ENCODE data around the gene SLC43A2.

Gene SLC43A2

GRCh38 chr17:1645207-1646171, 16.9 kb upstream of the SLC43A2 start, which contains the start of gene SCARF1:
Gene SCARF1 (minus strand): TSS chr17:1645732. CDS start chr17:1645697, 35 bp downstream.
- TF ChIP-seq NFIC (IDR thresholded peaks at IDR 0.05) (no peak), USF1 (IDR thresholded peaks at IDR 0.05) (no peak), CREB1 (IDR thresholded peaks at IDR 0.05; ENCODE audit: low read depth) (no peak), RAD21 (IDR thresholded peaks at IDR 0.05; ENCODE audit: low read depth) (no peak), TCF12 (IDR thresholded peaks at IDR 0.05; ENCODE audit: low read depth) (no peak), ZBTB7A (IDR thresholded peaks at IDR 0.05; ENCODE audit: low read depth) (no peak), CEBPB (IDR thresholded peaks at IDR 0.05) (no peak), FOXM1 (IDR thresholded peaks at IDR 0.05; ENCODE audit: borderline replicate concordance, low read depth) (no peak), EP300 (IDR thresholded peaks at IDR 0.05; ENCODE audit: borderline replicate concordance) (no peak), REST (IDR thresholded peaks at IDR 0.05; ENCODE audit: low read depth) (no peak), YY1 (IDR thresholded peaks at IDR 0.05; ENCODE audit: low read depth) (no peak), TEAD4 (IDR thresholded peaks at IDR 0.05) (no peak), TAF1 (IDR thresholded peaks at IDR 0.05; ENCODE audit: low read depth) (no peak), EGR1 (IDR thresholded peaks at IDR 0.05) (no peak), MAX (IDR thresholded peaks at IDR 0.05) (no peak)

GRCh38 chr17:1644493-1645206, 16.0 kb upstream of the SLC43A2 start:
- TF ChIP-seq REST (IDR thresholded peaks at IDR 0.05; ENCODE audit: low read depth) = no peak
- TF ChIP-seq TAF1 (IDR thresholded peaks at IDR 0.05; ENCODE audit: low read depth) = no peak
- no peak for TF ChIP-seq MAX (IDR thresholded peaks at IDR 0.05)
- TF ChIP-seq CREB1 (IDR thresholded peaks at IDR 0.05; ENCODE audit: low read depth) = no peak
- no peak for TF ChIP-seq TEAD4 (IDR thresholded peaks at IDR 0.05)
- TF ChIP-seq EGR1 (IDR thresholded peaks at IDR 0.05) = no peak
- no peak for TF ChIP-seq EP300 (IDR thresholded peaks at IDR 0.05; ENCODE audit: borderline replicate concordance)
- no peak for TF ChIP-seq RAD21 (IDR thresholded peaks at IDR 0.05; ENCODE audit: low read depth)
- no peak for TF ChIP-seq YY1 (IDR thresholded peaks at IDR 0.05; ENCODE audit: low read depth)
- TF ChIP-seq NFIC (IDR thresholded peaks at IDR 0.05) = no peak
- TF ChIP-seq CEBPB (IDR thresholded peaks at IDR 0.05) = no peak
- TF ChIP-seq FOXM1 (IDR thresholded peaks at IDR 0.05; ENCODE audit: borderline replicate concordance, low read depth) = no peak
- no peak for TF ChIP-seq TCF12 (IDR thresholded peaks at IDR 0.05; ENCODE audit: low read depth)
- no peak for TF ChIP-seq USF1 (IDR thresholded peaks at IDR 0.05)
- no peak for TF ChIP-seq ZBTB7A (IDR thresholded peaks at IDR 0.05; ENCODE audit: low read depth)

GRCh38 chr17:1643999-1644492, 15.4 kb upstream of the SLC43A2 start:
- no peak for TF ChIP-seq REST (IDR thresholded peaks at IDR 0.05; ENCODE audit: low read depth)
- no peak for TF ChIP-seq FOXM1 (IDR thresholded peaks at IDR 0.05; ENCODE audit: borderline replicate concordance, low read depth)
- TF ChIP-seq TAF1 (IDR thresholded peaks at IDR 0.05; ENCODE audit: low read depth) = no peak
- TF ChIP-seq TEAD4 (IDR thresholded peaks at IDR 0.05) = no peak
- no peak for TF ChIP-seq EP300 (IDR thresholded peaks at IDR 0.05; ENCODE audit: borderline replicate concordance)
- TF ChIP-seq YY1 (IDR thresholded peaks at IDR 0.05; ENCODE audit: low read depth) = no peak
- no peak for TF ChIP-seq CEBPB (IDR thresholded peaks at IDR 0.05)
- TF ChIP-seq EGR1 (IDR thresholded peaks at IDR 0.05) = no peak
